Osteocyte (in vitro differentiated cells): ENCODE results near the gene IFI35. TPM values are rescaled to one million over a fixed set of nuclear protein-coding genes. Genes with fewer than 3 reads are reported as not detected.
"Not testable (repeated sequence)": the region's sequence is repeated elsewhere in the genome, so short reads cannot be mapped to it uniquely, and the experiment has no call there.

Experiments
- DNase-seq: peaks from one replicate; pipeline ENCODE4 v3.0.0; 2021; ENCODE audit warnings: mixed read lengths; ENCODE audit not compliant: unreplicated experiment; ENCODE audit errors: extremely low spot score
- H3K27ac Mint-ChIP-seq: one replicate; pipeline ENCODE4 v1.8.0; 2021; ENCODE audit warnings: mild to moderate bottlenecking, mixed read lengths; ENCODE audit not compliant: unreplicated experiment
- H3K27me3 Mint-ChIP-seq: one replicate; pipeline ENCODE4 v1.8.0; 2021; ENCODE audit warnings: mixed read lengths; ENCODE audit not compliant: unreplicated experiment
- H3K36me3 Mint-ChIP-seq: one replicate; pipeline ENCODE4 v1.8.0; 2021; ENCODE audit warnings: mixed read lengths; ENCODE audit not compliant: unreplicated experiment
- H3K4me1 Mint-ChIP-seq: one replicate; pipeline ENCODE4 v1.8.0; 2021; ENCODE audit warnings: mixed read lengths; ENCODE audit not compliant: unreplicated experiment
- H3K4me3 Mint-ChIP-seq: one replicate; pipeline ENCODE4 v1.8.0; 2021; ENCODE audit warnings: mild to moderate bottlenecking, moderate library complexity, mixed read lengths; ENCODE audit not compliant: unreplicated experiment
- H3K9me3 Mint-ChIP-seq: one replicate; pipeline ENCODE4 v1.8.0; 2021; ENCODE audit warnings: mixed read lengths; ENCODE audit not compliant: unreplicated experiment
- total RNA-seq: library from RNA; stranded (reverse); gene quantifications from 2 replicates; pipeline ENCODE4 v1.2.1, GENCODE V29; 2021
- TF ChIP-seq, protein P1 (sequence below): fragments of 200-600 bp; sonication (generic); IDR thresholded peaks from 2 replicates; pipeline ENCODE4 v1.5.0; 2021; ENCODE audit warnings: antibody characterized with exemption, mild to moderate bottlenecking, moderate library complexity

Gene IFI35
- total RNA-seq, 1 donor from 2014 or later = 34.4 TPM

DNA sequence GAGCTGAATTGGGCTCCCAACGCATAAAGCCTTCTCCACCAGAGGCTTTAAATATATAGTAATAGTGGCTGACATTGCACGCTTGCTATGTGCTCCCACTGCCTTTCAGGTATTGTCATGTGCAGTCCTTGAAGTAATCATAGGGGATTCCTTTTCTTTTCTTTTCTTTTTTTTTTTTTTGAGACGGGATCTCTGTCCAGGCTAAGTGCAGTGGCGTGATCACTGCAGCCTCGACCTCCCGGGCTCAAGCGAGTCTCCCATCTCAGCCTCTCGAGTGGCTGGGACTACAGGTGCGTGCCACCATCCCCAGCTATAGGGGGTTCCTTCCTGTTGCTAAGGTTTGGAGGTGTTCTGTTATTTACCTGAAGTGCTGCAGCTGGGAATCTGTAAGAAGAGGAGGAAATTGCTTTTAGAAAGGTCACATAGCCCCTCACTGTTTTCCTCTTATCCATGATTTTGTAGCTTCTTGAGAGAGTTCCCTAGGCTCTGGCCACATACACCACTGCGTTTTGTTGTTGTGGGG, 7.5 kb upstream of the IFI35 start:
- Mint-ChIP-seq H3K27ac (peak overlapping the region; percentile 96), H3K4me1 (peaks cover 32% of the 10 kb centered on the region), H3K27me3 (no peaks in the 10 kb centered on the region), H3K4me3 (peak overlapping the region; percentile 98), H3K9me3 (no peaks in the 10 kb centered on the region), H3K36me3 (peaks cover 31% of the 10 kb centered on the region)
- TF ChIP-seq, protein P1, sequence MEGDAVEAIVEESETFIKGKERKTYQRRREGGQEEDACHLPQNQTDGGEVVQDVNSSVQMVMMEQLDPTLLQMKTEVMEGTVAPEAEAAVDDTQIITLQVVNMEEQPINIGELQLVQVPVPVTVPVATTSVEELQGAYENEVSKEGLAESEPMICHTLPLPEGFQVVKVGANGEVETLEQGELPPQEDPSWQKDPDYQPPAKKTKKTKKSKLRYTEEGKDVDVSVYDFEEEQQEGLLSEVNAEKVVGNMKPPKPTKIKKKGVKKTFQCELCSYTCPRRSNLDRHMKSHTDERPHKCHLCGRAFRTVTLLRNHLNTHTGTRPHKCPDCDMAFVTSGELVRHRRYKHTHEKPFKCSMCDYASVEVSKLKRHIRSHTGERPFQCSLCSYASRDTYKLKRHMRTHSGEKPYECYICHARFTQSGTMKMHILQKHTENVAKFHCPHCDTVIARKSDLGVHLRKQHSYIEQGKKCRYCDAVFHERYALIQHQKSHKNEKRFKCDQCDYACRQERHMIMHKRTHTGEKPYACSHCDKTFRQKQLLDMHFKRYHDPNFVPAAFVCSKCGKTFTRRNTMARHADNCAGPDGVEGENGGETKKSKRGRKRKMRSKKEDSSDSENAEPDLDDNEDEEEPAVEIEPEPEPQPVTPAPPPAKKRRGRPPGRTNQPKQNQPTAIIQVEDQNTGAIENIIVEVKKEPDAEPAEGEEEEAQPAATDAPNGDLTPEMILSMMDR = no peak
- no peak for DNase-seq

DNA sequence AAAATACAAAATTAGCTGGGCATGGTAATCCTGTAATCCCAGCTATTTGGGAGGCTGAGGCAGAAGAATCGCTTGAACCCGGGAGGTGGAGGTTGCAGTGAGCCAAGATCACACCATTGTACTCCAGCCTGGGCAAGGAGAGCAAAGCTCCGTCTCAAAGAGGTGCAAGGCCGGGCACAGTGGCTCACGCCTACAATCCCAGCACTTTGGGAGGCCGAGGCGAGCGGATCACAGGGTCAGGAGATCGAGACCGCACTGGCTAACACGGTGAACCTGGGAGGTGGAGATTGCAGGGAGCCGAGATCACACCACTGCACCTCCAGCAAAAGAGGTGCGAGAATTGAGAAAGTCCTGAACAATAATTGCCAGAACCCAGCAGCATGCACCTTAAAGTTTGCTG, 5.7 kb upstream of the IFI35 start:
- H3K36me3 Mint-ChIP-seq = peaks cover 20% of the 10 kb centered on the region
- not testable (repeated sequence) for DNase-seq

DNA sequence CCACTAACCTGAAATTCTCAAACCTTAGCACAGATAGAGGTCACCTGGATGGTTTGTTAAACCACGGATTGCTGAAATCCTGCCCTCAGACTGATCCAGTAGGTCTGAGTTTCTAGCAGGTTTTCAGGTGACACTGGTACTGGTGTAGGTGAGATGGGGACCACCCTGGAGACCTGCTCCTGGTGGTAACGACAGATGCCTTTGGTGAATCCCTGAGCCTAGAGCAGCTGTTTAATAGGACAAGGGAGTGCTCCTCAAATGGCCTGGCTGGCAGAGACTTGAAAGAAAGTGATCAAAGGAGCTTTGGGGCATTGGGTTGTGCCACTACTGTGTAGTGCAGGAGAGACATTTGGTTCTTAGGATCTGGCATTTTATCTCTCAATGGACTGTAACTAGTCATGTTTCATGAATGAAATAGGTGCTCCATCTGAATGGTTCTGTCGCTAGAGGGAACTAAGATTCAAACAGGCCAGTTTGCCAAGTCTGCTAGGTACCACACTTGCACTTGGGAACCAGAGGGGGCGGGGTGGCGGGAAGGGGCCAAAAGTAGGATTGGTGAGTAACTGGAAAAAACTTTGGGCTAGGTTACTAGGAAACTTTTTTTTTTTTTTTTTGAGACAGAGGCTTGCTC, 2.9 kb upstream of the IFI35 start:
- DNase-seq = no peak
- TF ChIP-seq, protein P1 = no peak
- Mint-ChIP-seq H3K4me3 (no peak overlapping the region), H3K27ac (peak overlapping the region; percentile 17), H3K27me3 (no peaks in the 10 kb centered on the region), H3K9me3 (no peaks in the 10 kb centered on the region), H3K4me1 (peaks cover 31% of the 10 kb centered on the region), H3K36me3 (peaks cover 20% of the 10 kb centered on the region)

More for the DNA sequence above, 5.7 kb upstream of the IFI35 start:
- not testable (repeated sequence) for H3K9me3 Mint-ChIP-seq, H3K27me3 Mint-ChIP-seq, H3K4me3 Mint-ChIP-seq
- H3K4me1 Mint-ChIP-seq = peaks cover 32% of the 10 kb centered on the region
- H3K27ac Mint-ChIP-seq = peak overlapping the region; percentile 18

DNA sequence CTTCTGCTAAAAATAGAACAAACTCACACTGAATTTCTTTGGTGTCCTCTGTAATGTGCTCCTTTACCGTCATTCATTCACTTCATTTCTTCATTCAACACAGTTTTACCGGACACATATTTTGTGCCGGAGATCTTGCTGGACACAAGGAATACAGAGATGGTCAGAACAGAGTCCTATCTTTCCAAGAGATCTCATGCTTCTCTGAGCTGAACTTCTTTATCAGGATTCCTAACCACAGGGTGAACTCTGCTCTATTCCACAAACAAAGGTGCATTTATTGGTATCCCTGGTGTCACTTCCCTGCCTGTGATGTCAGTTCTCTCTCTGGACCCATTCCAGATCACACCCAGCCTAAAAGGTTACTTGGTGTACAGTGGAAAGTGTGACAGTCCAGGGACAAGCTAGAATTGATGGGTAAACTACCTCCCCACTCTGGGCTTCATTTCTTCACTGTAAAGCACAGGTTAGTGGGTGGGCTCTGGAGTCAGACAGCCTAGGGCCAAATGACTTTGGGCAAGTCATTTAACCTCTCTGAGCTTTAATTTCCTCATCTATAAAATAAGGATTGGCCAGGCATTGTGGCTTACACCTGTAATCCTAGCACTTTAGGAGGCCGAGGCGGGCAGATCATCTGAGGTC, 4.2 kb downstream of the IFI35 start:
- H3K36me3 Mint-ChIP-seq = peaks cover 19% of the 10 kb centered on the region
- no peaks in the 10 kb centered on the region for H3K9me3 Mint-ChIP-seq
- H3K27ac Mint-ChIP-seq = no peak overlapping the region
- H3K4me1 Mint-ChIP-seq = peaks cover 27% of the 10 kb centered on the region
- TF ChIP-seq, protein P1 = no peak
- no peak overlapping the region for H3K4me3 Mint-ChIP-seq
- no peak for DNase-seq
- no peaks in the 10 kb centered on the region for H3K27me3 Mint-ChIP-seq

DNA sequence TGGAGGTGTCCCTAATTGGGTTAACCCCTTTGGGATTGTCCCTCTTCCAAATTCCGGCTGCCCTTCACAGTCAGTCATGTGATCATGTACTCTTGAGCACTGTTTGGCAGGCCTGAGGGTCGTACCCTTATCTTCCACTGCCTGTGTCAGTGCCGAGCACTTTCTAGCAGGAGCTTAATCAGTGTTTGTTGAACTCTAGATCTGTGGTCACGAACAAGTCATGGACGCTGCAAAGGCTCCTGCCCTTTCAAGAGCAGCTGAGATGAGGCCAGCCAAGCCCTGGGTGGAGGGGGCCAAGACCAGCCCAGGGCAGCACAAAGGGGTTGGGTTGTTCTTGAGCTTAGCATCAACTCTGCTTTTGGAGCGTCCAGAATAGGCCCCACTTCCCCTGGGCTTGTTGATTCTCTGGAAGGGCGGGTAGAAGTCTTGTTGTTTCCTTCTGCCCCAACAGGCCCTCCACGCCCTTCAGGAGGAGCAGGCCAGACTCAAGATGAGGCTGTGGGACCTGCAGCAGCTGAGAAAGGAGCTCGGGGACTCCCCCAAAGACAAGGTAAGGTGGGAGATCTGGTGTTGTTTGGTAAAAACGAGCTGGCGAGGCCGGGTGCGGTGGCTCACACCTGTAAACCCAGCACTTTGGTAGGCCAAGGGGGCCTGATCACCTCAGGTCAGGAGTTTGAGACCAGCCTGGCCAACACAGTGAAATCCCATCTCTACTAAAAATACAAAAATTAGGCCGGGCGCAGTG, 5.3 kb downstream of the IFI35 start:
- TF ChIP-seq, protein P1 = no peak
- Mint-ChIP-seq H3K27ac (no peak overlapping the region), H3K4me3 (no peak overlapping the region), H3K27me3 (no peaks in the 10 kb centered on the region), H3K9me3 (no peaks in the 10 kb centered on the region), H3K4me1 (peaks cover 20% of the 10 kb centered on the region), H3K36me3 (peaks cover 21% of the 10 kb centered on the region)
- no peak for DNase-seq
